Epithelial cell of esophagus (primary cell): ENCODE data around the gene CELA2B.
"Not testable (repeated sequence)": the region's sequence is repeated elsewhere in the genome, so short reads cannot be mapped to it uniquely, and the experiment has no call there.

Experiments
- DNase-seq: peaks from one replicate; pipeline ENCODE4 v3.0.0; 2010; ENCODE audit warnings: low read depth
- H3K4me3 ChIP-seq: 2 replicates; pipeline ENCODE4 v1.5.1; 2011; ENCODE audit warnings: mild to moderate bottlenecking, low read length, control low read depth
- TF ChIP-seq, protein P1 (sequence below): IDR thresholded peaks from 2 replicates; pipeline ENCODE4 v1.5.1; 2011; ENCODE audit warnings: low read depth, mild to moderate bottlenecking, low read length, control low read depth, inconsistent platforms; ENCODE audit not compliant: insufficient read depth; ENCODE audit errors: missing control alignments

The CELA2B gene

GRCh38 chr1:15472587-15472986 lies 3.3 kb upstream of the CELA2B start:
- TF ChIP-seq, protein P1, sequence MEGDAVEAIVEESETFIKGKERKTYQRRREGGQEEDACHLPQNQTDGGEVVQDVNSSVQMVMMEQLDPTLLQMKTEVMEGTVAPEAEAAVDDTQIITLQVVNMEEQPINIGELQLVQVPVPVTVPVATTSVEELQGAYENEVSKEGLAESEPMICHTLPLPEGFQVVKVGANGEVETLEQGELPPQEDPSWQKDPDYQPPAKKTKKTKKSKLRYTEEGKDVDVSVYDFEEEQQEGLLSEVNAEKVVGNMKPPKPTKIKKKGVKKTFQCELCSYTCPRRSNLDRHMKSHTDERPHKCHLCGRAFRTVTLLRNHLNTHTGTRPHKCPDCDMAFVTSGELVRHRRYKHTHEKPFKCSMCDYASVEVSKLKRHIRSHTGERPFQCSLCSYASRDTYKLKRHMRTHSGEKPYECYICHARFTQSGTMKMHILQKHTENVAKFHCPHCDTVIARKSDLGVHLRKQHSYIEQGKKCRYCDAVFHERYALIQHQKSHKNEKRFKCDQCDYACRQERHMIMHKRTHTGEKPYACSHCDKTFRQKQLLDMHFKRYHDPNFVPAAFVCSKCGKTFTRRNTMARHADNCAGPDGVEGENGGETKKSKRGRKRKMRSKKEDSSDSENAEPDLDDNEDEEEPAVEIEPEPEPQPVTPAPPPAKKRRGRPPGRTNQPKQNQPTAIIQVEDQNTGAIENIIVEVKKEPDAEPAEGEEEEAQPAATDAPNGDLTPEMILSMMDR, result no peak

GRCh38 chr1:15476927-15477326 lies 1.0 kb downstream of the CELA2B start:
- TF ChIP-seq, protein P1, result no peak
- no peak for DNase-seq
- H3K4me3 ChIP-seq, result no peak overlapping the region

More at GRCh38 chr1:15472587-15472986, 3.3 kb upstream of the CELA2B start:
- H3K4me3 ChIP-seq, result no peak overlapping the region
- DNase-seq, result no peak

GRCh38 chr1:15477646-15478212 lies 1.8 kb downstream of the CELA2B start:
- TF ChIP-seq, protein P1, result no peak
- no peak overlapping the region for H3K4me3 ChIP-seq
- DNase-seq, result no peak

DNA sequence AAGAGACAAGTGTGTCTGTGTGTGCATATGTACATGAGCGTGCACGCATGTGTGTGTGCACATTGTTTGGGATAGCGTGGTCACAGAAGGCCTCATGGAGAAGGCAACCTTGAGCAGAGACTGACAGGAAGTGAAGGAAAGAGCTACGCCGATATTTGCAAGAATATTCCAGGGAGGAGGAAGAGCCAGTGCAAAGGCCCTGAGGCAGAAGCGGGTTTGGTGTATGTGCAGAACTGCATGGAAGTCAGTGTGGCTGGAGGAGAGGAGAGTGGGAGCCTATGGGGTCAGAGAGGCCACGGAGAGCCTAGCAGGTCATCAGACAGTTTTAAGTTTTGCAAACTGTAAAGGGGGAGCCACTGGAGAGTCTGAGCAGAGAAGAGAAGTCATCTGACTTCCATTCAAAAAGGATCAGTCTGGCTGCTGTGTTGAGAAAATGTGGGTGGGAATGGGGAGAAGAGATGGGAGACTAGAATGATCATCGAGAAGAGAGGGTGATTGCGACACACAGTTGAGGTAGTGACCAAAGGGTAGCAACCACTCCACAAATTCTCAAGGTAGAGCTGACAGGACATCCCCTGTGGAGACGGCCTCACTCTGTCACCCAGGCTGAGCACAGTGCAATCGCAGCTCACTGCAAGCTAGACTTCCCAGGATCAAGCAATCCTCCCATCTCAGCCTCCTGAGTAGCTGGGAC lies 3.9 kb downstream of the CELA2B start:
- DNase-seq, result no peak
- TF ChIP-seq, protein P1, result no peak

DNA sequence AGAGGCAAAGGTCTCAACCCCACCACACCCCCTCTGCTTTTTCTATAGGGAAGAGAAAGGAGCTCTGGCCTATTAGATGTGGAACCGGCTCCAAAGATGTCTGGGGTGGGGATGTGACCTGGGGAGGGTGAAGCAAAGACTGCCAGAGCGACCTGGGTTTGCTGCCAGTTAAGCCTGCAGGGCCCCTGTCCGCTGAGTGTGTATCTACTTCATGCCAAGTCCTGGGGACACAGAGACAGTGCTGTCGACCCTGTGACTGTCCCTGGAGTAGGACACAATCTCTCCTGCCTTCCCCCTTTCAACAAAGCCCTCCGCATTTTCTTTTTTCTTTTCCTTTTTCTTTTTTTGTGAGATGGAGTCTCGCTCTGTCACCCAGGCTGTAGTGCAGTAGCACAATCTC lies 6.6 kb downstream of the CELA2B start:
- H3K4me3 ChIP-seq, DNase-seq: not testable (repeated sequence)

More for the DNA sequence above, 3.9 kb downstream of the CELA2B start:
- no peak overlapping the region for H3K4me3 ChIP-seq

GRCh38 chr1:15482983-15483543 lies 7.2 kb downstream of the CELA2B start:
- H3K4me3 ChIP-seq, DNase-seq: not testable (repeated sequence)

DNA sequence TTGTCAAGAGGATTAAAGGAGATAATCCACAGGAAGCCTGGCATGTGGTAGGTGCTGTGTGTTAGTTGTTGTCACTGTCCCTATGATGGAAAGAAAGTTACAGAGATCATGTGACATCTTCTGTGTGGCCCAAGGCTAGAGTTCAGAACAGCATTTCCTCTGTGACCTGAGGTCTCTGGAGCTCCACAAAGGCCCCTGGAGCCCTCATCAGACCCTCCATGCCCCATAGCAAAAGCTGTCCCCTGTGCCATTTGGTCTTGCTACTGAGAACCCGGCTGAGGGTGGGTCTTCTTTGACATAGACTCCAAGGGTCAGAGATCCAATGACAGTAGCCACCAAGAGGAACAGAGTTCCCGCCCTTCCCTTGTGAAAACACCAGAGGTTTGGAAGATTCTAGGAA lies 8.1 kb downstream of the CELA2B start:
- TF ChIP-seq, protein P1, result no peak
- no peak for DNase-seq
- H3K4me3 ChIP-seq, result no peak overlapping the region

GRCh38 chr1:15484443-15484842 lies 8.5 kb downstream of the CELA2B start:
- not testable (repeated sequence) for H3K4me3 ChIP-seq, DNase-seq
